NCI-H146 treated with DMSO at 0.1 percent for 48 hours (cell line): Measurements from ENCODE around the gene VSX1.

ENCODE experiments used
- DNase-seq: peaks from one replicate; lab custom pipeline; 2025; ENCODE audit not compliant: unreplicated experiment; lab: John Stamatoyannopoulos, UW

The VSX1 gene

GRCh38 chr20:25054096-25054820, 27.7 kb downstream of the VSX1 start:
- DNase-seq: no peak

- no peak for DNase-seq
Observed at GRCh38 chr20:25053255-25054031, 28.5 kb downstream of the VSX1 start.

- no peak for DNase-seq
Observed at GRCh38 chr20:25052255-25053194, 29.4 kb downstream of the VSX1 start.

GRCh38 chr20:25051386-25052155, 30.4 kb downstream of the VSX1 start:
- no peak for DNase-seq

GRCh38 chr20:25050501-25051350, 31.2 kb downstream of the VSX1 start:
- DNase-seq: no peak

- no peak for DNase-seq
Observed at GRCh38 chr20:25050082-25050481, 31.9 kb downstream of the VSX1 start.

GRCh38 chr20:25049261-25050060, 32.5 kb downstream of the VSX1 start:
- DNase-seq: no peak

- no peak for DNase-seq
Observed at GRCh38 chr20:25048519-25048952, 33.4 kb downstream of the VSX1 start.

- DNase-seq: no peak
Observed at GRCh38 chr20:25047766-25048165, 34.2 kb downstream of the VSX1 start.

GRCh38 chr20:25046736-25047666, 34.9 kb downstream of the VSX1 start:
- no peak for DNase-seq

GRCh38 chr20:25046181-25046641, 35.7 kb downstream of the VSX1 start:
- no peak for DNase-seq

- no peak for DNase-seq
Observed at GRCh38 chr20:25045343-25045712, 36.6 kb downstream of the VSX1 start.

- no peak for DNase-seq
Observed at GRCh38 chr20:25044660-25045342, 37.1 kb downstream of the VSX1 start.

GRCh38 chr20:25044261-25044560, 37.7 kb downstream of the VSX1 start:
- no peak for DNase-seq

GRCh38 chr20:25043499-25044260, 38.3 kb downstream of the VSX1 start:
- no peak for DNase-seq
